IPS-15b (cell line): ENCODE measurements around the gene NAA50.

Source experiments
- H3K27me3 ChIP-seq: one replicate; pipeline ENCODE4 v1.6.1; 2013; ENCODE audit warnings: low read length; ENCODE audit not compliant: control insufficient read depth, insufficient read depth
- H3K36me3 ChIP-seq: one replicate; pipeline ENCODE4 v1.6.1; 2013; ENCODE audit warnings: low read length; ENCODE audit not compliant: control insufficient read depth, insufficient read depth
- H3K4me1 ChIP-seq: one replicate; pipeline ENCODE4 v1.6.1; 2013; ENCODE audit warnings: mild to moderate bottlenecking, low read length; ENCODE audit not compliant: control insufficient read depth, insufficient read depth
- H3K4me3 ChIP-seq: one replicate; pipeline ENCODE4 v1.5.1; 2013; ENCODE audit warnings: low read depth, low read length
- H3K9ac ChIP-seq: one replicate; pipeline ENCODE4 v1.6.1; 2013; ENCODE audit warnings: low read depth, mild to moderate bottlenecking, low read length
- H3K9me3 ChIP-seq: one replicate; pipeline ENCODE4 v1.6.1; 2013; ENCODE audit warnings: mild to moderate bottlenecking, low read length; ENCODE audit not compliant: control insufficient read depth, insufficient read depth

Gene NAA50

DNA sequence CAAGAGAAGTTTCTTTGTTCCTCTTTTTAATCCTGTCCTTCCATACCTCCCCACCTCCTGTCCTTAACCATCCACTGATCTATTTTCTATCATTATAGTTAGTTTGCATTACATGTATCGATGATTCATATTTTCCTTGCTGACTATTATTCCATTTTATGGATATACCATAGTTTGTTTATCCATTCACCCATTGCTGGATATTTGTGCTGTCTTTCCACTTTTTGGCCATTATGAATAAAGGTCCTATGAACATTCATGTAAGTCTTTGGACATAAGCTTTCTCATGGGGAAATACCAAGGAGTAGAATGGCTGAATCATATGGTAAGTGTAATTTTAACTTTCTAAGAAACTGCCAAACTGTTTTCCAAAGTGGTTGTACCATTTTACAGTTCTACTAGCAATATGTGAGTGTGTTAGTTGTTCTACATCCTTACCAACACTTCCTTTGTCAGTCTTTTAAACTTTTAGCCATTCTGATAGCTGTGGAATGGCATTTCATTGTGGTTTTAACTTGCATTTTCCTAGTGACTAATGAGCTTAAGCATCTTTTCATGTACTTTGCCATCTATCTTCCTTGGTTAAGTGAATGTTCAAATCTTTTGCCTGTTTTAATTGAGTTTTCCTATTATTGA is 12.5 kb upstream of the NAA50 start:
- H3K9me3 ChIP-seq: no peaks in the 10 kb centered on the region
- H3K4me1 ChIP-seq: no peaks in the 10 kb centered on the region
- H3K36me3 ChIP-seq: no peaks in the 10 kb centered on the region
- H3K9ac ChIP-seq: no peak overlapping the region
- no peaks in the 10 kb centered on the region for H3K27me3 ChIP-seq
- no peak overlapping the region for H3K4me3 ChIP-seq

DNA sequence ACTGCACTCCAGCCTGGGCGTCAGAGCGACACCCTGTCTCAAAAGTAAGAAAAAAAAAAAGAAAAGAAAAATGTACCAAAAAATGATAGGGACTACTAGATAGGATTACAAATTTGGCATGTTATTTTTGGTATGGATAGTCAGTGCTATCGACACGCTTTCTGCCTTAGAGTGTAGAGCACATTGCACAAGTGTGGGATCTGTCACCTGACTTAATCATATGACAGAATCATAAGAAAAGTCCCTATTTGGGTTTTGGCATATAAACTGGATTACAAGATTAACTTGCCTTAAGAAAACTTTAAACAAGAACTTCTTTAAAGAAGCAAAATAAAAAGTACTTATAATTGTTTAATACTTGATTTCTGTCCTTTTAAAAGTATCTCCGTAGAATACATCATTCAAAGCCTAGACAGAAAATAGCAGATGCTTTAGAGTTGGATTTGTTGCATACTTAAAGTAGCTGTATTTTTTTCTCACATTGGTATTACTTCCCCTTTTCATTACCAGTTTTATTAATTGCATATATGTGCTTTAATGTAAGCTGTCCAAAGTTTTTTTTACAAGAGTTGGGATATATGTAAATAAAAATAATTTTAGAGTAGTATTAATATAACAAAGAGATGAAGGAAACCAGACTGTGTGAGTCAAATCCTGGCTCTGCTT is 8.6 kb upstream of the NAA50 start:
- Histone ChIP-seq H3K27me3 (no peaks in the 10 kb centered on the region), H3K4me3 (no peak overlapping the region), H3K9me3 (no peaks in the 10 kb centered on the region), H3K36me3 (no peaks in the 10 kb centered on the region), H3K9ac (no peak overlapping the region), H3K4me1 (peaks cover 6% of the 10 kb centered on the region)

DNA sequence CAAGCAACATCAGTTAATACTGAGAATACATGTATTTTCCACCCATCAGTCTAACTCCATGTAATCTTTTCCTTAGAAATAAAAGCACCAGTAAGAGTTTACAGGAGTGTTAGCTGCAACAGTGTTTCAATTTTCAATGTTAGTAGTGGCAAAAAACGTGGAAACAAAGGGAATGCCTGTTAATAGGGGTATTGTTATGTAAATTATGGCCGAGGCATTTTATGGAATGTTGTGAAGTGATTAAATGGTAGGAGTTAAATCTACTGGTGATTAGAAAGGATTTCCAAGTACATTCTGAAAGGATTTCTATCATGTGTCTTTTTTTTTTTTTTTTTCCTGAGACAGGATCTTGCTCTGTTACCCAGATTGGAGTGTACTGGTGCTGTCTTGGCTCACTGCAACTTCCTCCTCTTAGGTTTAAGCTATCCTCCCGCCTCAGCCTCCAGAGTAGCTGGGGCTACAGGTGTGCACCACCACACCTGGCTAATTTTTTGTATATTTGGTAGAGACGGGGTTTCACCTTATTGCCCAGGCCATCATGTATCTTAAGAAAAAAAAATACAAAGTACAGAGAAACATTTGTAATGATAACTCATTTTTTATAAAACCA is 7.4 kb upstream of the NAA50 start:
- Histone ChIP-seq H3K9ac (no peak overlapping the region), H3K9me3 (no peaks in the 10 kb centered on the region), H3K4me1 (peaks cover 6% of the 10 kb centered on the region), H3K4me3 (no peak overlapping the region), H3K36me3 (no peaks in the 10 kb centered on the region), H3K27me3 (no peaks in the 10 kb centered on the region)

DNA sequence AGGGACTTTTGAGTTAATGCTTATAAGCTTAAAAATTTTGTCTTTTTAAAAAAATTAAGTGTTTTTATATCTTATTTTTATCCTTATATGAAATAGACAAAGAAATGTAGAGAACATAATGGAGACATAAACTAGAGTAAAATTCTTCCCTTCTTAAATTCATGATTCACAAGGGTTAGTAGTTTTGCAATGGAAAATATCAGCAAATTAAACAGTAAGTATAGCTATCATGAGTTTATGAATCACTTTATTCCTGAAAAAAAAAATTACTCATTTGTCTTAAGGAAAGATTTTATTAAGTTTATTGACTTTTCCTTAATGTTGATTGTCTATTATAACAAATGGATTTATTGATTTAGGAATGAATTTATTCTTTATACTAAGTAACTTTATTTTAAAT is 5.1 kb upstream of the NAA50 start:
- Histone ChIP-seq H3K27me3 (no peaks in the 10 kb centered on the region), H3K9me3 (no peaks in the 10 kb centered on the region), H3K36me3 (no peaks in the 10 kb centered on the region), H3K4me1 (peaks cover 6% of the 10 kb centered on the region), H3K9ac (no peak overlapping the region), H3K4me3 (no peak overlapping the region)

DNA sequence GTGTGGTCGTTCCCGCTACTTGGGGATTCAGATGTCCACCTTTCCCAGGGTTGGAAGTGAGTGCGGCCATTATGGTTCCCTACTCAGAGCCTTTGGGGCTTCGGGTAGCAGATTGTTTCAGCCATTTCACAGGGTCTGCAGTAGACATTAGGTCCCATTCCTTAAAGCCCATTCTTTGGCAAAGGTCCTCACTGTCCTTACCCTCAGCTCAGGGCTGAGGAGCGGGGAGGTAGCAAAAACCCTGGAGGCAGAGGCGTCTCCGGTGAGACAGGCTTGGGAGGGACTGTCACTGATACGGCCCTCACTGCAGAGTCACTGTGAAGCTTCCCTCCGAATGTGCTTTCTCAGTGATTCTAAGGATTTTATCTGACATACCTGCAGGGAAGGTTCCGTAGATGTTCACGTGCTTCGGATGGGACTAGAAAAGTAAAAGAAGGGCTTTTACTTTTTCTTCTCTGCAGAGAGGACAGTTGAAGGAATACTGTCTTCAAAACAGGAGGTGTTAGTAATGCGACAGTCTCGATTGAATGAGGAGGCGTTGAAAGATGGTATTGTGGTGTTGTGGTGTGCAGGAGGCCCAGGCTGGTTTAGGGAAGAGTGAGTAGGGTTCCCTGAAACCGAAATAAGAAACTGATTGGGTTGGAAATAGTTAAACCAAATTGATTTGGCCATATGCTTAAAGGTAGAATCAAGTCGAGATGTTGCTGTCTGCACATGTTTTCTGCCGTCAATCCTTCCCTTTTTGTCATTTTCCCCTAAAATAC is 1.4 kb upstream of the NAA50 start:
- Histone ChIP-seq H3K36me3 (no peaks in the 10 kb centered on the region), H3K27me3 (no peaks in the 10 kb centered on the region), H3K9ac (peak overlapping the region; percentile 67), H3K9me3 (no peaks in the 10 kb centered on the region), H3K4me1 (no peaks in the 10 kb centered on the region), H3K4me3 (peak overlapping the region; percentile 98)

DNA sequence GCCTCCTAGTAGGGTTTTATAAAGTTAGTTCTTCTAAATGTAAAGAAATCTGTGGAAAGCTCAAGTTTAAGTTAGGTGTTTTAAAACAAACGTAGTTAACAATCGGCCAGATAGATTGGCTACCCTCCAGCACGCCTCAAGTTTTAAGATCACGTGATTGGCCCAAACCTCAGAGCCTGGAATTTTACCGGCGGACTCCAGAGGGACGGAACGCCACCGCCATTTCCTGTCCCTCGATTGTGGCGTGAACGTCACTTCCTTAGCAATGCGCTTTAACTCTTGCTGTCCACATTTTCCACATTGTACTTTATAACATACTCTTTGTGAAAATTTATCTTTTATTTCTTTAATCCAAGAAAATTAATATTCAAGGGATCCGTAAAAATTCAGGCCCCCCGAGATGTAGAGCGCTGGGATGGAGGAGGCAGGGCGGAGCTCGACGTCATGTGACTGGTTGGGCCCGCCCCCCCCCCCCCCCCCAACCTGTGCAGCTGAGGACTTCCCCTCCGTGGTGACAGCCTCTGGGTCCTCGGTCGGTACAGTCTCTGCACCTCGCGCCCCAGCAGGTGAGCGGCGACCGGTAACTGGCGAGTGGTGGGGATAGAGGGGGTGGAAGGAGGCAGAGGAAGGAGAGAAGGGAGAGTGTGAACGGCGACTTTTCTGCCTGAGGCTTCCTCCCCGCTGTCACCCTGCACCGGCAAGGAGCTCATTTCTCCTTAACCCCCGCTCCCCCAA is 666 bp upstream of the NAA50 start, which contains the start of gene ATP6V1A:
ATP6V1A (plus strand) TSS at position 488 of the 735 bp plus-strand sequence. CDS start 31,719 bp downstream, outside the sequence.
- no peaks in the 10 kb centered on the region for H3K4me1 ChIP-seq
- H3K4me3 ChIP-seq: peak within 1 kb of the TSS; percentile 98
- peak within 1 kb of the TSS; percentile 98 for H3K9ac ChIP-seq
- no peaks in the 10 kb centered on the region for H3K27me3 ChIP-seq
- H3K9me3 ChIP-seq: no peaks in the 10 kb centered on the region
- H3K36me3 ChIP-seq: no peaks in the 10 kb centered on the region

DNA sequence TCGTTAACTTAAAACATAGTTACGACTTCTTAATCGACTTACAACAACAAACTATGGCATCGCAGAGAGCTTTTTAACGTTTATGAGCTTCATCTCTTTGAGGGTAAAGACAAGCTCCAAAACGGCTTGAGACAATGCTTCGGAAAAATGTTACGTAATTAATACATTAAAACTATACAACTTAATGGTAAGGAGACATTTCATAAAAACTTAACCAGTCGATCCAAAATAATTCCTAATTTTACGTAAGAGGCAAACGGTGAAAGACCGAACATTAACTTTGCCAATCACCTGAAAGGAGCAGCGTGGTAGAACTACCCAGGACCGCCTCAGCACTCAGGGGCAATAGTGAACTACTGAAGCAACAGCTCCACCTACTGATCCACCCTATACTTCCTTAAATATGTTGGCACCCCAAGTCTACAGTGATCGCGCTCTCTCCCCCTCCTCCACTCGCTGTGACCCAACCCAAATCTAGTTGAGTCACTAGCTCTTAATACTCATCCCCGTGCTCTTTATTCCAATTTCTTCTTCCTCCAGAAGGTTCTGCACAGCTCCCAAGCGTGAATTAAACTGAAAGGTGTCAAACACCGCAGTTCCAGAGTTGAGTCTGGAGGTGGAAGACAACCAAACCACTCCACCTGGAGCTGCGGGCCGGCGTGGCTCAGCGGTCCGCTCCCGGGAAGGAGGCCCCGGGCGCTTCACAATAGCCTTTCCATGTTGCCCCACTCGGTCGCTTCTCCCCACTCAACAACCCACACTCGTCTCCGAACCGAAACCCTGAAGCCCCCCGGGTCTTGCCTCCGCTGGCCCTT is 901 bp downstream of the NAA50 start:
- peak overlapping the region; percentile 98 for H3K4me3 ChIP-seq
- no peaks in the 10 kb centered on the region for H3K27me3 ChIP-seq
- H3K4me1 ChIP-seq: no peaks in the 10 kb centered on the region

DNA sequence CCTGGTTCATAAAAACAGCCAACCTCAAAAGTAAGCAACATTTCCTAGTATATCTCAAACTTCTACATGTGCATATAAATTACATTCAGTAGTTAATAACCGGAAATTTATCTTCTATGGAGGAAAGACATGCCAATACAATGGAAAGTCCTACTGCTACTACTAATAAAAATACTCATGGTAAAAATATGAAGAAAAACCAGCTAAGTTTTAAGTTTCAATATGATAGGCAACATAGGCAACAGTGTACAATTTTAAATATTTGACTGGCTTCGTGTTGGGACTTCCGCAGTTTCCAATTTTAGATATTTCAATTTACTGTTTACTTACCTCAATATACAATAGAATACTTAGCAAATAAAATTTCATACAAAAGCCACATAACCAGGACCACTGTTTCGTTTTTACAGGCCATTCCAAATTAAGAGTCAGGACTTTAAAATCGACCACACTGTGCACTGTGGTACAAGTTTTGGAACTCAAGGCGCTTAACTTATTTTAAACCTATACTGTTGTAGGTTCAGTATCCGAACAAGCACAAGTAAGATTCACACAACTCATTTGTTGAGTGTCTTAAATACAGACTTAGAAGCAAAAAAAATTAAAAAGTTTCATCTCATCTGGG is 2.9 kb downstream of the NAA50 start:
- Histone ChIP-seq H3K27me3 (no peaks in the 10 kb centered on the region), H3K36me3 (no peaks in the 10 kb centered on the region), H3K9ac (no peak overlapping the region), H3K4me1 (peaks cover 5% of the 10 kb centered on the region), H3K9me3 (no peaks in the 10 kb centered on the region), H3K4me3 (peak overlapping the region; percentile 3)

More for the DNA sequence above, 901 bp downstream of the NAA50 start:
- H3K9ac ChIP-seq: peak overlapping the region; percentile 97
- no peaks in the 10 kb centered on the region for H3K9me3 ChIP-seq
- H3K36me3 ChIP-seq: no peaks in the 10 kb centered on the region

DNA sequence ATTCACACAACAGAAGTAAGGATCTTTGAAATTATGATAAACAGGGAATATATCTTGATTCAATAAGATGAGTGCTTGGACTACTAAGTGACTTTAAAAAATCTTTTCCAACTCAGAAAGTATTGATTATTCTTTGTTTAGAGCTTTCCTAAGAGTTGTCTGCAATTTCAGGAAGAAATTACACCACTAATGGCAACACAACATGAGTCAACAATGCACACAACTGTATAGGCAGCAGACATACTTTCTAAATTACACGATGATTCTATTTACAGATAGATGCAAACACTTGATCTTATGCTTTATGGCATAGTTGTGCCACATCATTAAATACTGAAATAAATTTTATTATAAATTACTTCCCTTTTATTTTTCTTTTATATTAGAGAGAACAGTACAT is 4.4 kb downstream of the NAA50 start:
- Histone ChIP-seq H3K4me3 (no peak overlapping the region), H3K4me1 (peaks cover 15% of the 10 kb centered on the region), H3K27me3 (no peaks in the 10 kb centered on the region), H3K9me3 (no peaks in the 10 kb centered on the region), H3K36me3 (no peaks in the 10 kb centered on the region), H3K9ac (no peak overlapping the region)

DNA sequence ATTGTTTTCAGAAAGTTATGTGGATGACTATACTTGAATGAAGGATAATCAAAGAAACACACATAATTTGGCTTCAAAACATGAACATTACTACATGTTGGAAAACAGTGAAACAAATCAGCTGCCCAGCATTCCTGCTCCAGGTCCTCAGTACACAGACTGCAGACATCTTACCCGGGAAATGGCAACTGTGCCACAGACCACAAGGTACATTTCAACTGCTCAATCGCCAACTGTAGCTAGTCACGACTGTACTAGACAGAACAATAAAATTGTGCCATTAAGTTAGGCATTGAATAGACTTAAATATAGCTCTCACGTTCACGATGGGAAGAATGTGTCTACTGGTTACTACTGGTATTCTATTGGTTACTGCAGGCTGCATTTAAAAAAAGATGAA is 5.0 kb downstream of the NAA50 start:
- no peaks in the 10 kb centered on the region for H3K27me3 ChIP-seq
- H3K4me3 ChIP-seq: no peak overlapping the region
- no peaks in the 10 kb centered on the region for H3K36me3 ChIP-seq
- H3K4me1 ChIP-seq: peaks cover 18% of the 10 kb centered on the region
- no peak overlapping the region for H3K9ac ChIP-seq
- H3K9me3 ChIP-seq: no peaks in the 10 kb centered on the region
